Mesenchymal stem cell (in vitro differentiated cells and primary cell): ENCODE data around the gene DNAJC3.

Experiments
- DNase-seq: peaks from one replicate; pipeline ENCODE4 v3.0.0-alpha.2; 2013
- H2AFZ ChIP-seq: one replicate; pipeline ENCODE4 v1.6.1; 2013; ENCODE audit warnings: low read depth, mild to moderate bottlenecking, control low read depth, inconsistent platforms, low read length, moderate library complexity
- H2AK5ac ChIP-seq: 2 replicates; pipeline ENCODE4 v1.6.1; 2013; ENCODE audit warnings: low read length, moderate library complexity, mild to moderate bottlenecking, inconsistent platforms; ENCODE audit not compliant: severe bottlenecking
- H2BK120ac ChIP-seq: one replicate; pipeline ENCODE4 v1.6.1; 2013; ENCODE audit warnings: low read depth, mild to moderate bottlenecking, inconsistent platforms, low read length, moderate library complexity
- H2BK12ac ChIP-seq, 2 experiments: one replicate each; pipeline ENCODE4 v1.6.1; 2013; ENCODE audit warnings: inconsistent platforms in 2 of 2, low read length in 2 of 2, mild to moderate bottlenecking in 2 of 2, moderate library complexity in 2 of 2, control low read depth in 1 of 2
- H2BK15ac ChIP-seq: one replicate; pipeline ENCODE4 v1.6.1; 2013; ENCODE audit warnings: mild to moderate bottlenecking, low read depth, inconsistent platforms; ENCODE audit not compliant: poor library complexity, severe bottlenecking
- H2BK5ac ChIP-seq: 2 replicates; pipeline ENCODE4 v1.6.1; 2013; ENCODE audit warnings: low read depth, mild to moderate bottlenecking, low read length, control low read depth, inconsistent platforms; ENCODE audit not compliant: poor library complexity, severe bottlenecking
- H3K14ac ChIP-seq, 2 experiments: one replicate each; pipeline ENCODE4 v1.6.1; 2013; ENCODE audit warnings: inconsistent platforms in 2 of 2, low read length in 2 of 2, control low read depth in 1 of 2, mild to moderate bottlenecking in 1 of 2, moderate library complexity in 1 of 2
- H3K18ac ChIP-seq, 2 experiments: one replicate each; pipeline ENCODE4 v1.6.1; 2013; ENCODE audit warnings: inconsistent platforms in 2 of 2, low read length in 2 of 2, control low read depth in 1 of 2, low read depth in 1 of 2, mild to moderate bottlenecking in 1 of 2
- H3K23ac ChIP-seq, 2 experiments: one replicate each; pipeline ENCODE4 v1.6.1; 2013; ENCODE audit warnings: inconsistent platforms in 2 of 2, low read length in 2 of 2, mild to moderate bottlenecking in 2 of 2, moderate library complexity in 2 of 2, control low read depth in 1 of 2
- H3K27ac ChIP-seq: 2 replicates; pipeline ENCODE4 v1.5.1; 2013; ENCODE audit warnings: mild to moderate bottlenecking, moderate library complexity, low read length, control low read depth, inconsistent platforms; ENCODE audit not compliant: poor library complexity, severe bottlenecking
- H3K27me3 ChIP-seq, 2 experiments: 2 replicates each; pipeline versions ENCODE4 v1.6.1 to v1.7.0; 2013; ENCODE audit warnings: low read length in 2 of 2, mild to moderate bottlenecking in 2 of 2, moderate library complexity in 2 of 2, control low read depth in 1 of 2, inconsistent platforms in 1 of 2; ENCODE audit not compliant: control insufficient read depth in 1 of 2, insufficient read depth in 1 of 2
- H3K36me3 ChIP-seq, 2 experiments: 2 replicates each; pipeline versions ENCODE4 v1.6.1 to v1.7.0; 2013; ENCODE audit warnings: low read length in 2 of 2, control low read depth in 1 of 2, inconsistent platforms in 1 of 2, low read depth in 1 of 2, mild to moderate bottlenecking in 1 of 2; ENCODE audit not compliant: insufficient read depth in 2 of 2, control insufficient read depth in 1 of 2
- H3K4ac ChIP-seq, 2 experiments: one replicate each; pipeline ENCODE4 v1.6.1; 2013; ENCODE audit warnings: inconsistent platforms in 2 of 2, low read length in 2 of 2, mild to moderate bottlenecking in 2 of 2, moderate library complexity in 2 of 2, control low read depth in 1 of 2, low read depth in 1 of 2
- H3K4me1 ChIP-seq: 2 replicates; pipeline ENCODE4 v1.6.1; 2013; ENCODE audit warnings: low read depth, low read length, control low read depth; ENCODE audit not compliant: control insufficient read depth, insufficient read depth
- H3K4me2 ChIP-seq: 2 replicates; pipeline ENCODE4 v1.6.1; 2013; ENCODE audit warnings: low read length, mild to moderate bottlenecking, inconsistent platforms; ENCODE audit not compliant: poor library complexity, severe bottlenecking
- H3K4me3 ChIP-seq, 2 experiments: 2 replicates each; pipeline versions ENCODE4 v1.5.1 to v1.7.0; 2013; ENCODE audit warnings: low read length in 2 of 2, mild to moderate bottlenecking in 2 of 2, control low read depth in 1 of 2, low read depth in 1 of 2; ENCODE audit not compliant: insufficient read depth in 1 of 2
- H3K79me1 ChIP-seq: replicated peaks from 2 replicates; pipeline ENCODE4 v1.6.1; 2013; ENCODE audit warnings: mild to moderate bottlenecking, control low read depth, low read length, inconsistent platforms; ENCODE audit not compliant: poor library complexity, severe bottlenecking
- H3K9ac ChIP-seq: 2 replicates; pipeline ENCODE4 v1.7.0; 2013; ENCODE audit warnings: mild to moderate bottlenecking, low read length, moderate library complexity
- H3K9me3 ChIP-seq: 2 replicates; pipeline ENCODE4 v1.7.0; 2013; ENCODE audit warnings: mild to moderate bottlenecking, low read length; ENCODE audit not compliant: control insufficient read depth
- H4K8ac ChIP-seq: one replicate; pipeline ENCODE4 v1.6.1; 2013; ENCODE audit warnings: inconsistent platforms, mild to moderate bottlenecking, low read length, moderate library complexity
- H4K91ac ChIP-seq: one replicate; pipeline ENCODE4 v1.6.1; 2013; ENCODE audit warnings: mild to moderate bottlenecking, low read length, inconsistent platforms
- WGBS: methylation state at CpG from one replicate; pipeline ENCODE4 v1.1.7; 2013; ENCODE audit warnings: mixed read lengths; 5-methylcytosine and 5-hydroxymethylcytosine counted together

The DNAJC3 gene

DNA sequence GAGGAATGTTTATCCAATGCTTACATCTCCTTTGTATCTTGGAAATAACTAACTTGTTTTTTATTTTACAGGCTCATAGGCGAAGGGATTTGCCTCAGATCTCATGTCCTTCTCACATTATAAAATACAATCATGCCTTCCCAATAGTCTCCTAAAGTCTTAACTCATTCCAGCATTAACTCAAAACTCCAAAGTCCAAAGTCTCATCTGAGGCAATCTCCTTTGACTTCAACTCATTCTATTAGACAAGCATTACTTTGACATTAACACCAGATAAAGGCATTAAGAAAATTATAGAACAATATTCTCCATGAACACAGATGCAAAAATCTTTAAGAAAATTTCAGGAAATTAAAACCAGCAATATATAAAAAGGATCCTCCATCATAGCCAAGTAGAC, 137.6 kb downstream of the DNAJC3 start:
- H3K9ac ChIP-seq, result no peak overlapping the region
- H3K4me1 ChIP-seq, result no peaks in the 10 kb centered on the region
- no peak overlapping the region for H3K27ac ChIP-seq
- WGBS, result 98% methylated on average over 1 of the region's 1 CpG
- no peak overlapping the region for H2BK5ac ChIP-seq
- H3K9me3 ChIP-seq, result peaks cover 13% of the 10 kb centered on the region
- H3K27me3 ChIP-seq, result no peaks in the 10 kb centered on the region
- H3K4me2 ChIP-seq, result no peak overlapping the region
- no peak overlapping the region for H3K23ac ChIP-seq
- H4K8ac ChIP-seq, result no peak overlapping the region
- H4K91ac ChIP-seq, result no peak overlapping the region
- peaks cover 13 to 25% of the 10 kb centered on the region in 2 experiments for H3K36me3 ChIP-seq
- H2BK15ac ChIP-seq, result no peak overlapping the region
- H2BK120ac ChIP-seq, result no peak overlapping the region
- no peak overlapping the region for H3K14ac ChIP-seq
- H3K4ac ChIP-seq, result no peak overlapping the region
- no peak overlapping the region for H2BK12ac ChIP-seq
- DNase-seq, result no peak
- H3K4me3 ChIP-seq, result no peak overlapping the region
- no peak overlapping the region for H2AK5ac ChIP-seq
- peaks cover 2% of the 10 kb centered on the region for H3K79me1 ChIP-seq
- H2AFZ ChIP-seq, result no peak overlapping the region
- H3K18ac ChIP-seq, result no peak overlapping the region

DNA sequence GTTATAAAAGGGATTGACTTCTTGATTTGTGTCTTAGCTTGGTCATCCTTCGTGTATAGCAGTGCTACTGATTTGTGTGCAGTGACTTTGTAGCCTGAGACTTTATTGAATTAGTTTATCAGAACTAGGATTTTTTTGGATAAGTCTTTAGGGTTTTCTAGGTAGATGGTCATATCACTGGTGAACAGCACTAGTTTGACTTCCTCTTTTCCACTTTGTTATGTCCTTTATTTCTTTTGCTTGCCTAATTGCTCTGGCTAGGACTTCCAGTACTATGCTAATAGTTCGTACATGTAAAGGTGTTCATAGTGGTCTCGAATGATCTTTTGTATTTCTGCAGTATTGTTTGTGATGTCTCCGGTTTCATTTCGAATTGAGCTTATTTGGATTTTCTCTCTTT, 145.4 kb downstream of the DNAJC3 start:
- H2AFZ ChIP-seq, result no peak overlapping the region
- H2BK5ac ChIP-seq, result no peak overlapping the region
- H4K8ac ChIP-seq, result no peak overlapping the region
- no peaks in the 10 kb centered on the region for H3K27me3 ChIP-seq
- 96% methylated on average over 5 of the region's 5 CpGs for WGBS
- H3K4me2 ChIP-seq, result no peak overlapping the region
- H2BK12ac ChIP-seq, result no peak overlapping the region
- no peak overlapping the region for H3K27ac ChIP-seq
- H2BK120ac ChIP-seq, result no peak overlapping the region
- H3K4me1 ChIP-seq, result no peaks in the 10 kb centered on the region
- peaks cover 6 to 20% of the 10 kb centered on the region in 2 experiments for H3K36me3 ChIP-seq
- H3K9me3 ChIP-seq, result no peaks in the 10 kb centered on the region
- H3K4ac ChIP-seq, result no peak overlapping the region
- no peak overlapping the region for H4K91ac ChIP-seq
- no peak for DNase-seq
- H3K9ac ChIP-seq, result no peak overlapping the region
- H3K79me1 ChIP-seq, result no peaks in the 10 kb centered on the region
- no peak overlapping the region for H2AK5ac ChIP-seq
- H3K23ac ChIP-seq, result no peak overlapping the region
- no peak overlapping the region for H3K18ac ChIP-seq
- no peak overlapping the region for H3K14ac ChIP-seq
- no peak overlapping the region for H3K4me3 ChIP-seq
- no peak overlapping the region for H2BK15ac ChIP-seq

DNA sequence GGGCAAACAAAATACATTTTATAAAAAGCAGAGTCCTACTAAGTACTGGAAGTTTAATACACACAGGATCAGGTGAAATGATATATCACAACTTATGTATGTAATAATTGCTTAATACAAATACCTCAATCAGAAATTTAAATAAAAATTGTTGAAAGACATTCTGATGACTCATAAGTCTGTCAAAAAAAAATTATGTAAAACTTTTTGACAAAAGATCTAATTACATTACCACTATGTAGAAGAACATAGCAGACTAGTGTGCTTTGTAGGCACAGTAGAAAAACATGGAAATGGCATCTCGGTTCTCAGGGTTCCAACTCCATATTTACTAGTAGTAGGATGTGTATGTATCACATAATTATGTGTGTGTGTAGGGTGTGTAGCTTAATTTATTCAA, 156.2 kb downstream of the DNAJC3 start:
- Histone ChIP-seq H3K9ac (no peak overlapping the region), H4K8ac (no peak overlapping the region), H3K79me1 (no peaks in the 10 kb centered on the region), H3K27me3 (no peaks in the 10 kb centered on the region), H2BK120ac (no peak overlapping the region), H3K27ac (no peak overlapping the region), H3K14ac (no peak overlapping the region), H3K18ac (no peak overlapping the region), H3K4me2 (no peak overlapping the region), H3K36me3 (peaks cover 0 to 7% of the 10 kb centered on the region in 2 experiments), H3K4me1 (no peaks in the 10 kb centered on the region), H3K23ac (no peak overlapping the region), H2AK5ac (no peak overlapping the region), H4K91ac (no peak overlapping the region), H3K9me3 (no peaks in the 10 kb centered on the region), H3K4ac (no peak overlapping the region), H2BK15ac (no peak overlapping the region), H2BK5ac (no peak overlapping the region), H2BK12ac (no peak overlapping the region), H3K4me3 (no peak overlapping the region), H2AFZ (no peak overlapping the region)
- WGBS, result no CpG with 5 or more reads among the region's 1 CpG
- no peak for DNase-seq

DNA sequence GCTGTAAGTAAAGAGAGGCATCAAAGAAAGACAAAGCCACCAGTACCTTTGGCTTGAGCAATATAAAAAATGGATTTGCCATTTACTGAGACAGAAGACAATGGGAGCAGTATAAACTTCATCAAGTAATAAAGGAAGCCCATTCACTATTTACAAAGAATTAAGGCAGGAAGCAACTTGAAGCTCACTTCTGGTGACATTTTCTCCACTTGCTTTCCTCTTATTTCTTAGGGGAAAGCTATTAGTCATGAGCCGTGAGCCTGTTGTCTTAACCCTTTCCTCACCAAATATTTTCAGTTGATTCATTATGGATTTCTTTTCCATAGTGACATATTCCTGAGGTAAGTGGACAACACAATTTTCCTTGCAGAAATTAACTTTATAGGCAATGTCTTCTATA, 156.8 kb downstream of the DNAJC3 start:
- Histone ChIP-seq H3K36me3 (peaks cover 0 to 7% of the 10 kb centered on the region in 2 experiments), H3K18ac (no peak overlapping the region), H3K23ac (no peak overlapping the region), H4K91ac (no peak overlapping the region), H3K27me3 (no peaks in the 10 kb centered on the region), H3K4me3 (no peak overlapping the region), H2BK15ac (no peak overlapping the region), H2AFZ (no peak overlapping the region), H2BK12ac (no peak overlapping the region), H3K27ac (no peak overlapping the region), H3K4me1 (no peaks in the 10 kb centered on the region), H4K8ac (no peak overlapping the region), H2BK5ac (no peak overlapping the region), H3K4me2 (no peak overlapping the region), H3K9me3 (peaks cover 2% of the 10 kb centered on the region), H3K4ac (no peak overlapping the region), H2BK120ac (no peak overlapping the region), H2AK5ac (no peak overlapping the region), H3K14ac (no peak overlapping the region), H3K9ac (no peak overlapping the region), H3K79me1 (no peaks in the 10 kb centered on the region)
- peak; percentile 39 for DNase-seq
- no CpG with 5 or more reads among the region's 1 CpG for WGBS
